Inflammatory macrophage treated with lipopolysaccharide for 4 hours (primary cell): Measurements from ENCODE around the gene MAGEA11.
"Not testable (repeated sequence)": the region's sequence is repeated elsewhere in the genome, so short reads cannot be mapped to it uniquely, and the experiment has no call there.

Source experiments
- DNase-seq: peaks from one replicate; pipeline ENCODE4 v3.0.0-alpha.2; 2020

The MAGEA11 gene

GRCh38 chrX:149711545-149712236 lies at the start of gene MAGEA11:
MAGEA11 (plus strand) TSS chrX:149712060; CDS start chrX:149713160, 1,100 bp downstream.
- DNase-seq, result no peak

DNA sequence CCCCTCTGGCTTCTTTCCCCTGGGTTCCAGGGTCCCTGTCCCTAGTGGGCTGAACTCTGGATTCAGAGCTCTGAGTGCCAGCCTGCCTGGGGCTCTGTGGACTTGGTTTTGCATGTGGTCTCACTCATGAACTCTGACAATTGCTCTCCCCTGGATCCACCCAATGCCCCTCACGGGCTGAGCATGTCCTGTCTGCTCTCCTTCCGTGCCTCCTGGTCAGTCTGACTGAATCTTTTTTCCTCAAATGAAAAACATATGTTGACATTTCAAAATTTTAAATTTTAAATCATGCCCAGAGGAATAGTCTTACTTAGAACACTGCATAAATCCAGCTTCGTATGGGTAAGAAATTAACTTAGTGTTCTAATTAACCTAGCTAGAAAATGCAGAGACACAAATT lies 36.8 kb upstream of the MAGEA11 start:
- not testable (repeated sequence) for DNase-seq

GRCh38 chrX:149675554-149675953 lies 36.3 kb upstream of the MAGEA11 start:
- DNase-seq, result not testable (repeated sequence)

DNA sequence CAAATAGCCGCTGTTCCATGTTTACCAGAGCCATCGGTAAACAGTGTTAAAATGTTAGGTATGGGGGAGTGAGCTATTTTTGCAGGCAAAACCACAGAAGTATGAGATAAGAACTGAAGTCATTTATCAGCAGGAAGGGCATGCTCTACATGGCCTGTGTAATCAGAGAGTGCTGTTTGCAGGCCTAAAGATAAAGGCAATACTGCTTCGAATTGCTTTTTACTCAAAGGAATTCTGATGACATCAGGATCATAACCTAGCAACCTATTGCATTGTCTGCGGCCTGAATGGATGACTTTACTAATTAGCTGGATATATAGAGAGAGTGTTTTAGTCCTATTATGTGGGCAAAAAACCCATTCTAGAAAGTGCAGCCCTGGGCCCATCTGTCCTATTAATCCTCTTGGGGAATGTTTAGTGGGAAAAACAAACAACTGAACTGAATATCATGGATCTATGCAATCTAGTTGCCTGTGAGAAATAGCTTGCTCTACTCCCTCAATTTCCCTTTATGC lies 32.6 kb upstream of the MAGEA11 start:
- not testable (repeated sequence) for DNase-seq

- no peak for DNase-seq
Observed at GRCh38 chrX:149681182-149681581, 30.7 kb upstream of the MAGEA11 start.

DNA sequence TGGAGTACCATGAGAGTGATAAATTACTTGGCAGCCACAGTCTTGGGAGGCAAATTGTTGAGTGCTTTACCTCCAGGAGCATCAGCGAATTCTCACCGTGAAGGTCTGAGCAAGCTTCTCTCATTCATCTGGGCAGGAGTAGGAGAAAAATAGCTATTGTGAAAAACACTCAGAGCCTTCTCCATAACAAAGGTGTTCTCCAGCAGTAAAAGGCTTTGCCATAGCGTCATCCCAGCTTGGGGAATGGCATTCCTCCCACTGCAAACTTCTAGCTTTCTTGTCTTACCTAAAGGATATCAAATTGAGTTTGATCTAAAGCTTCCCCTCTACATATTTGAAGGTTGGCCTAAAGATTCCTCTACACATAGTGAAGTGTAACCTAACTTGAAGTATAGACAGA lies 29.8 kb upstream of the MAGEA11 start:
- DNase-seq, result no peak

GRCh38 chrX:149682956-149683947 lies 28.6 kb upstream of the MAGEA11 start:
- DNase-seq, result no peak

DNA sequence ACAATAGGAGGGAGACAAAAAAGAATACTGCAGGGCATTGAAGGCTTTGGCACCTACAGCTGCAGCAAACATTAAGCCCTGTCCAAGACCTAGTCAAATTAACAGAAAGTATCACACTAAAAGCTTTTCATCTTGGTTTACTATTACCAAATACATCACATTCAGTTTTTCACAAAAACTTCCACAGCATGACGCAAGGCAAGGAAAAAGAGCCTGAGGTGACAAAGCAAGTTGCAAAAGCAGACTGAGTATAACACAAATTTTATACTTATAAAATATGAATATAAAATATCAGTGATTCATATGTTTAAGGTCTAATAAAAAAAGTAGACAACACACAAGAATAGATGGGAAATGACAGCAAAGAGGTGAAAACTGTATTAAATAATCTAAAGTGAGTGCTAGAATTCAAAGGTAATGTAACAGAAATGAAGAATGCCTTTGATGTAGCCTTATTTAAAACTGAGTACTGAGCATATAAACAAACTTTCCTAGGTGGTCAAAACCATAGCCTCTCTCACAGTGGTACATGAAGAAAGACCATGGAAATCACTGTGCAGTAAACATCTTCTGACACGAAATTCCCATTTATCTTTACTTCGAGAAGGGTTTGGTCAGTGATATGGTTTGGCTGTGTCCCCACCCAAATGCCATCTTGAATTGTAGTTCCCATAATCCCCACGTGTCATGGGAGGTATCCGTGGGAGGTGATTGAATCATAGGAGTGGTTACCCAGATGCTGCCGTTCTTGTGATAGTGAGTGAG lies 27.7 kb upstream of the MAGEA11 start:
- no peak for DNase-seq

- DNase-seq, result no peak
Observed at GRCh38 chrX:149687991-149688390, 23.9 kb upstream of the MAGEA11 start.

DNA sequence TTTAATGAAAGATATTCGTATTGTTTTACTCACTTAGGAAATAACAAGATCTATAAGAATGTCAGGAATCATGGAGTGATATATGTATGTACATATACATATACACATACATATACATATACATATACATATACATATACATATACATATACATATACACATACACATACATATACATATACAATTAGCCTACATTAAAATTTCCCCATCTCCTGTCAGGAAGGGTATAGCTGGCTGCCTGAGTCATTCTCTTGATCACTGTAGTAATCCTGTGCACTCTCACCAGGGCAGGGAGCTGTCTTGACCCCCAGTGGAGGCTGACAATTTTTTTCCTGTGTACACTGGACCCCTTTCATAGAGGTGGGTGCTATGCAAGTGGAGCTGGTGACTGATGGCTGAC lies 23.3 kb upstream of the MAGEA11 start:
- DNase-seq, result no peak

GRCh38 chrX:149691794-149692193 lies 20.1 kb upstream of the MAGEA11 start:
- DNase-seq, result no peak

GRCh38 chrX:149692686-149693272 lies 19.1 kb upstream of the MAGEA11 start:
- DNase-seq, result not testable (repeated sequence)

DNA sequence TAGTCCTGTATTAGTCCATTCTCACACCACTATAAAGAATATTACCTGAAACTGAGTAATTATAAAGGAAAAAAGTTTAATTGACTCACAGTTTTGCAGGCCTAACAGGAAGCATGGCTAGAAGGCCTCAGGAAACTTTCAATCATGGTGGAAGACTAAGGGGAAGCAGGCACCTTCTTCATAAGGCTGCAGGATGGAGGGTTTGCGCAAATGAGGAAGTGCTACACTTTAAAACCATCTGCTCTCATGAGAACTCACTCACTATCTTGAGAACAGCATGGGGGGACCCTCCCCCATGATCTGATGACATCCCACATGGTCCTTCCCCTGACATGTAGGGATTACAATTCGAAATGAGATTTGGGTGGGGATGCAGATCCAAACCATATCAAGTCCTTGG lies 12.1 kb upstream of the MAGEA11 start:
- DNase-seq, result no peak

DNA sequence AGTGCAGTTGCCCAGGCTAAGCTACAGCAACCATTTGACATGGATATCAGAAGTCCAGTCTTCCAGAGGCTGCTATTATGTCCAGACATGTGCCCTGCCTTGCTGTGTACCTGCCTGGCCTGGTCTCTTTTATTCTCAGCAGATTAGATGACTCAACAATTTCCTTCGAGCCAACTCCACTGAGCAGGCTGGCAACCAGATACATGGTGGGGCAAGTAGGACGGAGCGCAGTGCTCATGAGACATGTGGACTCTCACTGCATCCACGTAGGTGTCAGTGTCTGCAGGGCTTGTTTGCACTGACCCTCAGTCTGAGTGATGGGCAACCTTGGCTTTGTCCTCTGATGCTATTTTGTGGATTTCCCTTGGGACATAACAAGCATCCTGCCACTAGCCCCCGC lies 7.2 kb upstream of the MAGEA11 start:
- no peak for DNase-seq

GRCh38 chrX:149707147-149707901 lies 4.5 kb upstream of the MAGEA11 start:
- DNase-seq, result no peak

GRCh38 chrX:149712831-149713230 lies 971 bp downstream of the MAGEA11 start:
- no peak for DNase-seq

GRCh38 chrX:149713279-149714050 lies 1.6 kb downstream of the MAGEA11 start:
- no peak for DNase-seq

DNA sequence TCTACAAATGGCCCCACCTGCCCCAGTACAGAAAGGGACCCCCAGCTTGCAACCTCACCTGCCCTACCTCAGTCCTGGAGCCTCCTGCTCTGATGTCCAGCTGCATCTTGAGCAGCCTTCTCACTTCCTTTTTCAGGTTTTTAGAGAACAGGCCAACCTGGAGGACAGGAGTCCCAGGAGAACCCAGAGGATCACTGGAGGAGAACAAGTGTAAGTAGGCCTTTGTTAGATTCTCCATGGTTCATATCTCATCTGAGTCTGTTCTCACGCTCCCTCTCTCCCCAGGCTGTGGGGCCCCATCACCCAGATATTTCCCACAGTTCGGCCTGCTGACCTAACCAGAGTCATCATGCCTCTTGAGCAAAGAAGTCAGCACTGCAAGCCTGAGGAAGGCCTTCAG lies 3.6 kb downstream of the MAGEA11 start:
- DNase-seq, result no peak

DNA sequence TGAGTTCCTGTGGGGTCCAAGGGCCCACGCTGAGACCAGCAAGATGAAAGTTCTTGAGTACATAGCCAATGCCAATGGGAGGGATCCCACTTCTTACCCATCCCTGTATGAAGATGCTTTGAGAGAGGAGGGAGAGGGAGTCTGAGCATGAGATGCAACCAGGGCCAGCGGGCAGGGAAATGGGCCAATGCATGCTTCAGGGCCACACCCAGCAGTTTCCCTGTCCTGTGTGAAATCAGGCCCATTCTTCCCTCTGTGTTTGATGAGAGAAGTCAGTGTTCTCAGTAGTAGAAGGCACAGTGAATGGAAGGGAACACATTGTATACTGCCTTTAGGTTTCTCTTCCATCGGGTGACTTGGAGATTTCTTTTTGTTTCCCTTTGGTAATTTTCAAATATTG lies 4.8 kb downstream of the MAGEA11 start:
- DNase-seq, result no peak

- no peak for DNase-seq
Observed at GRCh38 chrX:149717803-149718202, 5.9 kb downstream of the MAGEA11 start.

DNA sequence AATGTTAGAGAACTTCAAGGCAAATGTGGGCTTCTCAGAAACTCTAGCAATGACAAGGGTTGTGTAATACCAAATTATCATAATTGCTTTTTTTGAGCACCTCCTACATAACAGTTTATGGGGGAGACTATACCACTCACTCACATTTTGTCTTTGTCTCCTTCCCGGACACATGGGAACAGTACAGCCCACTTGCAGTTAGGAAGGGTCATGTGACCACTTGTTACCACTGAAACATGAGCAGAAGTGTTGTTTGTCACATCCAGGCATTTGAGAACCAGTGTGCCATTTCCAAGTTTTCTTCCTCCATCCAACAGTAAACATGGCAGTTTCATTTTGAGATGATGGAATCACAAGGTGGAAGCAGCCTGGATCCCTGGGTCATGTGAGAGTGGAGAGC lies 6.9 kb downstream of the MAGEA11 start:
- no peak for DNase-seq
